GM12864 (cell line): ENCODE data around the gene ALPL.
A peak's percentile ranks its signal among the peaks of the same experiment; 100 is the strongest.
"Not testable (repeated sequence)": the region's sequence is repeated elsewhere in the genome, so short reads cannot be mapped to it uniquely, and the experiment has no call there.

Experiments used
- DNase-seq: peaks from one replicate; pipeline ENCODE4 v3.0.0-alpha.2; 2011; ENCODE audit warnings: low read depth
- H3K4me3 ChIP-seq: 2 replicates; pipeline ENCODE4 v1.5.1; 2011; ENCODE audit warnings: mild to moderate bottlenecking, low read depth, low read length, control low read depth
- CTCF ChIP-seq: IDR thresholded peaks from 2 replicates; pipeline ENCODE4 v1.5.1; 2011; ENCODE audit warnings: low read depth, mild to moderate bottlenecking, moderate library complexity, low read length, control low read depth, inconsistent platforms; ENCODE audit errors: missing control alignments

ALPL gene

DNA sequence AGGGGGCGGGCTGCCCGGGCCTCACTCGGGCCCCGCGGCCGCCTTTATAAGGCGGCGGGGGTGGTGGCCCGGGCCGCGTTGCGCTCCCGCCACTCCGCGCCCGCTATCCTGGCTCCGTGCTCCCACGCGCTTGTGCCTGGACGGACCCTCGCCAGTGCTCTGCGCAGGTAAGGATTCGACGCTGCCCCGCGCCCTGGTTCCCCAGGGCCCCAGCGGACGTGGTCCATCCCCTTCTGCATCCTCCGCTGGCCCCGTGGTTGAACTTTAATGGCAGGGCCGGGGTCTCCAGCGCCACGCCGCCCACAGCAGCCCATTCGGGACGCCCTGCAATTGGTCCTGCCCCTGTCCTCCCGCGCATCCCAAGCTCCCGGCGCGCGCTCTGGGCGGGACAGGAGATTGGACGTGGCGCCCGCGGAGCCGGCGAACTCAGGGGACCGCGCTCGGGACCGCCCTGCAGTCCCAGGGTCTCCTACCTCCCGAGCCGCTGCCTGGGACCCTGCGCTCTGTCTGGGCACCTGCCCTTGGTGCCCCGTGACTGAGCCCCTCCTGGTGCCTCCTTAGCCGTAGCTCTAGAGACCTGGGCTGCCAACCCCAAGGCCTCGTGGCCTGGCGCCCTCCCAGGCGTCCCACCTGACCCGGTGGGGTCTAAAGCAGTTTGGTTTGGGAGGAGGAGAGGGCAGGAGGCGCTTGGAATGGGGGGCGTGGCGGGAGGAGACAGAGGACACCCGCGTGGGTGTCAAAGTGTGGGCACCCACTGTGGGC is at the start of gene ALPL:
TSS of gene ALPL (plus strand) at position 73 of the 762 bp plus-strand sequence. CDS start 44,659 bp downstream, outside the sequence.
- DNase-seq = no peak
- no peak within 1 kb of the TSS for H3K4me3 ChIP-seq
- TF ChIP-seq CTCF = no peak

GRCh38 chr1:21465127-21465526 is 44.1 kb upstream of the ALPL start:
- not testable (repeated sequence) for DNase-seq

DNA sequence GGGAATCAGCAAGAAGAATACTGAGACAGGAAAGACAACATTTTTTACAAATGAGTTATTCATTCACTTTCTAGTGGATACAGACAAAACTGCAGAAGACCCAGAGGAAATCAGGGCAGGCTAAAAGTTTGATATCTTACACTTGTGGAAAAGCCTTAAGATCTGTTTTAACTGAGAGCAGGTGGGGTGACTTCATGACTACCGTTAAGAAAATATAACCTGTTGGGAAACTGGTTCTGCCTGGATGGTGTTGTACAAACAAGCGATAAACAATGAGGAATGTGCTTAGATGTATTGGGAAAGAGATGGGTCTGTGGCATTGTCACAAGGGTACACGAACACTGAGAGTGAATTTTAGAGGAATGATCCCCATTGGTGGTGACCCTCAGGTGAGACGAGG is 41.3 kb upstream of the ALPL start:
- not testable (repeated sequence) for DNase-seq, H3K4me3 ChIP-seq

More at GRCh38 chr1:21465127-21465526, 44.1 kb upstream of the ALPL start:
- H3K4me3 ChIP-seq = not testable (repeated sequence)

DNA sequence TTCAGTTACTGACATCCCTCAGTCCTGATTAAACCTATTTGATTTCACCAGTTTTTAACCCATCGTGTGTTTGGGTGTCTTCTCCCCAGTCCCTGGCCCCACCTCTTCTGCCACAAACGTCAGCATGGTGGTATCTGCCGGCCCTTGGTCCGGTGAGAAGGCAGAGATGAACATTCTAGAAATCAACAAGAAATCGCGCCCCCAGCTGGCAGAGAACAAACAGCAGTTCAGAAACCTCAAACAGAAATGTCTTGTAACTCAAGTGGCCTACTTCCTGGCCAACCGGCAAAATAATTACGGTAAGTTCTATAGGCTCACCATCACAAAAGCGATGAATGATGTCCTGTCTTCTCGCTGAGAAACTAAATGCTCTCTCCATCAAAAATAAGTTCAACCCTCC is 40.6 kb upstream of the ALPL start:
- no peak for DNase-seq

GRCh38 chr1:21469581-21469980 is 39.6 kb upstream of the ALPL start:
- no peak for TF ChIP-seq CTCF
- no peak overlapping the region for H3K4me3 ChIP-seq
- DNase-seq = no peak

More for the DNA sequence above, 40.6 kb upstream of the ALPL start:
- peak; percentile 31 for TF ChIP-seq CTCF
- no peak overlapping the region for H3K4me3 ChIP-seq

DNA sequence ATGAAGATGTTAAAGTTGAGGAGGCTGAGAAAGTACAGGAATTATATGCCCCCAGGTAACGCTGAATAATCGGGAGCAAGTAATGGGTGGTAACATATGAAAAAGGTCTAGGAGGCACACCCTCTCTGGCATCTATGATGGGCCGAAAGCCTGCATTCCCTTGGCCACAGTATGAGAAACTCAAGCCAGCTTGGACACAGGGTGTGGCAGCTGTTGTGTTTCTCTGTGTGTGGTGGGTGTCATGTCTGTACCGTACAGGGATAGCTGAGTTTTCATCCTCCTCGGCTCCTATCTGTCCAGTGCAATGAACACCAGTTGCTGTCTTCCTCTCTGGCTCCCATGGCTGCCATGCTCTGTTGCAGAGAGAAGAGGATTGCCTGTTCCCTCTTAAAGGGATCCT is 36.4 kb upstream of the ALPL start:
- no peak overlapping the region for H3K4me3 ChIP-seq
- DNase-seq = no peak
- TF ChIP-seq CTCF = no peak

DNA sequence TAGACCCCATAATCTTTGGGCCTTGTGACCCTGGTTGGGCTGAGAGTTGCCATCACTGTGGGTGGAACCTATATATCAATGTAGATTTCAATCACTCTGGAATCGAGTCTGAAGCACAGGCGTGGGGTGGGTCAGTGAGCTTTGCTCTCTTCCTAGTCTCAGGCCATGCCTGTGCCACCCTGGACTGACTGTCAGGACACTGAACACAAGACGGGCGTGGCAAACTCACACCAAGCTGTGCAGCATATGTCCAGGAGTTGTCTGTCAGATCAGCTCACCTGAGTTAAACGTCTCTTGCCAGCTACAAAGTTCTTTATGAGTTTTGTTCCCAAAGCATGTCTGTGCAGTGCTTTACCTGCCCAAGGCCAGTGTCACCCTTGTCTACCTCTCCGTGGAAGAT is 30.9 kb upstream of the ALPL start:
- TF ChIP-seq CTCF = no peak
- no peak for DNase-seq
- H3K4me3 ChIP-seq = no peak overlapping the region

DNA sequence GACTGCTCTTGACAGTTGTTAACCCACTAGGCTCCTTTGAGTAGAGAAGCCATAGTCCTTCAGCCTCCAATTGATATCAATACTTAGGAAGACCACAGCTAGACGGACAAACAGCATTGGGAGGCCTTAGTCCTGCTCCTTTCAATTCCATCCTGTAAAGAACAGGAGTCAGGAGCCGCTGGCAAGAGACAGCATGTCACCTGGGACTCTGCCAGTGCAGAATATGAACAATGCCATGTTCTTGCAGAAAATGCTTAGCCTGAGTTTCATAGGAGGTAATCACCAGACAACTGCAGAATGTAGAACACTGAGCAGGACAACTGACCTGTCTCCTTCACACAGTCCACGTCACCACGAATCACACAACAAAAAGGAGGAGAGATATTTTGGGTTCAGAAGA is 25.3 kb upstream of the ALPL start:
- H3K4me3 ChIP-seq, DNase-seq: not testable (repeated sequence)
